IMR-90 (cell line): ENCODE data around the gene PDE8B. TPM values are rescaled to one million over a fixed set of nuclear protein-coding genes. Genes with fewer than 3 reads are reported as not detected.

Experiments used
- ATAC-seq: fragments of 200-7000 bp; cut with Tn5 transposase; 2 replicates; pipeline ENCODE4 v1.9.1; 2020; ENCODE audit warnings: low read depth, mild to moderate bottlenecking, moderate library complexity
- BruUV-seq: library from RNA; stranded (reverse); fragments of 400-500 nt; replicated peaks from 2 replicates; lab custom pipeline; 2021; lab: Mats Ljungman, UMichigan
- CTCF ChIA-PET: fragments of 300-600 bp; formaldehyde crosslinking; extraction: SDS; loops from one replicate; lab custom pipeline; 2021; ENCODE audit warnings: antibody characterized with exemption; lab: Yijun Ruan, JAX
- POLR2A ChIA-PET: fragments of 300-600 bp; sonication (Branson Sonifier 250); formaldehyde crosslinking; loops from one replicate; lab custom pipeline; 2022; ENCODE audit warnings: antibody characterized with exemption; ENCODE audit not compliant: unreplicated experiment; lab: Charles Lee
- DNase-seq: peaks from one replicate; pipeline ENCODE4 v3.0.0; 2013
- H2AFZ ChIP-seq: replicated peaks from 2 replicates; pipeline ENCODE3; 2013; ENCODE audit warnings: low read length, mild to moderate bottlenecking; ENCODE audit not compliant: poor library complexity
- H2AK5ac ChIP-seq: 2 replicates; pipeline ENCODE4 v1.6.1; 2013; ENCODE audit warnings: low read depth, low read length, inconsistent platforms
- H2AK9ac ChIP-seq: replicated peaks from 2 replicates; pipeline ENCODE3; 2013; ENCODE audit warnings: mild to moderate bottlenecking, low read depth, low read length, moderate library complexity; ENCODE audit not compliant: poor library complexity
- H2BK120ac ChIP-seq: 2 replicates; pipeline ENCODE4 v1.6.1; 2013; ENCODE audit warnings: low read depth, low read length, inconsistent platforms
- H2BK15ac ChIP-seq: 3 replicates; pipeline ENCODE4 v1.6.1; 2013; ENCODE audit warnings: low read depth, low read length, inconsistent platforms
- H2BK20ac ChIP-seq: 2 replicates; pipeline ENCODE4 v1.6.1; 2013; ENCODE audit warnings: low read depth, mild to moderate bottlenecking, inconsistent platforms, low read length, moderate library complexity
- H2BK5ac ChIP-seq: 2 replicates; pipeline ENCODE4 v1.6.1; 2013; ENCODE audit warnings: mild to moderate bottlenecking, low read depth, low read length, inconsistent platforms; ENCODE audit not compliant: poor library complexity, severe bottlenecking
- H3K14ac ChIP-seq: replicated peaks from 2 replicates; pipeline ENCODE4 v1.6.1; 2013; ENCODE audit warnings: low read depth, low read length, inconsistent platforms
- H3K18ac ChIP-seq: 2 replicates; pipeline ENCODE4 v1.6.1; 2013; ENCODE audit warnings: low read depth, low read length, control low read depth
- H3K23ac ChIP-seq: 2 replicates; pipeline ENCODE4 v1.6.1; 2013; ENCODE audit warnings: low read depth, low read length, inconsistent platforms
- H3K27ac ChIP-seq: 2 replicates; pipeline ENCODE4 v1.5.1; 2013; ENCODE audit warnings: mild to moderate bottlenecking, control low read depth, low read length; ENCODE audit not compliant: insufficient read depth
- H3K27me3 ChIP-seq: 2 replicates; pipeline ENCODE4 v1.6.1; 2013; ENCODE audit warnings: low read length; ENCODE audit not compliant: control insufficient read depth, insufficient read depth
- H3K36me3 ChIP-seq: 2 replicates; pipeline ENCODE4 v1.6.1; 2013; ENCODE audit warnings: low read length, mixed read lengths; ENCODE audit not compliant: control insufficient read depth, insufficient read depth
- H3K4ac ChIP-seq: 2 replicates; pipeline ENCODE4 v1.6.1; 2013; ENCODE audit warnings: low read depth, low read length, inconsistent platforms
- H3K4me1 ChIP-seq: 2 replicates; pipeline ENCODE4 v1.6.1; 2013; ENCODE audit warnings: low read length, mixed read lengths; ENCODE audit not compliant: control insufficient read depth, insufficient read depth
- H3K4me2 ChIP-seq: 2 replicates; pipeline ENCODE4 v1.6.1; 2013; ENCODE audit warnings: low read depth, mild to moderate bottlenecking, control low read depth, low read length, moderate library complexity
- H3K4me3 ChIP-seq: 2 replicates; pipeline ENCODE4 v1.5.1; 2013; ENCODE audit warnings: low read depth, mild to moderate bottlenecking, control low read depth, low read length, moderate library complexity; ENCODE audit not compliant: insufficient read depth
- H3K56ac ChIP-seq: 2 replicates; pipeline ENCODE4 v1.6.1; 2013; ENCODE audit warnings: low read length, inconsistent platforms; ENCODE audit not compliant: insufficient read depth; ENCODE audit errors: extremely low read depth
- H3K79me1 ChIP-seq, 2 experiments: 2 replicates each; pipeline ENCODE4 v1.6.1; 2013; ENCODE audit warnings: low read length in 2 of 2, inconsistent platforms in 1 of 2, low read depth in 1 of 2
- H3K9ac ChIP-seq: 2 replicates; pipeline ENCODE4 v1.6.1; 2013; ENCODE audit warnings: low read depth, low read length, control low read depth
- H3K9me1 ChIP-seq: 2 replicates; pipeline ENCODE4 v1.6.1; 2013; ENCODE audit warnings: low read length, inconsistent platforms; ENCODE audit not compliant: insufficient read depth
- H3K9me3 ChIP-seq: 2 replicates; pipeline ENCODE4 v1.6.1; 2013; ENCODE audit warnings: low read length; ENCODE audit not compliant: control insufficient read depth, insufficient read depth
- H4K20me1 ChIP-seq: 2 replicates; pipeline ENCODE4 v1.6.1; 2013; ENCODE audit warnings: low read length, inconsistent platforms; ENCODE audit not compliant: insufficient read depth
- H4K5ac ChIP-seq: 2 replicates; pipeline ENCODE4 v1.6.1; 2013; ENCODE audit warnings: mild to moderate bottlenecking, low read depth, low read length, control low read depth
- H4K8ac ChIP-seq, 2 experiments: 2 replicates each; pipeline ENCODE4 v1.6.1; 2013; ENCODE audit warnings: low read depth in 2 of 2, low read length in 2 of 2, control low read depth in 1 of 2, inconsistent platforms in 1 of 2
- H4K91ac ChIP-seq: 2 replicates; pipeline ENCODE4 v1.6.1; 2013; ENCODE audit warnings: low read depth, low read length, inconsistent platforms; ENCODE audit not compliant: insufficient read depth
- BHLHE40 ChIP-seq: fragments of 150-350 bp; IDR thresholded peaks from 2 replicates; pipeline ENCODE4 v1.6.1; 2016; ENCODE audit warnings: mild to moderate bottlenecking, low read depth, low read length
- CEBPB ChIP-seq: IDR thresholded peaks from 2 replicates; pipeline ENCODE4 v1.6.1; 2012; ENCODE audit warnings: low read depth, low read length, improper control_type of control experiment
- CHD1 ChIP-seq: IDR thresholded peaks from 2 replicates; pipeline ENCODE4 v1.6.1; 2012; ENCODE audit warnings: low read depth, low read length, improper control_type of control experiment
- CTCF ChIP-seq: conservative IDR thresholded peaks from 2 replicates; pipeline ENCODE4 v1.5.1; 2012; ENCODE audit warnings: mild to moderate bottlenecking, low read depth, low read length, improper control_type of control experiment
- ELK1 ChIP-seq: fragments of 150-350 bp; IDR thresholded peaks from 2 replicates; pipeline ENCODE4 v1.6.1; 2016; ENCODE audit warnings: low read depth, mild to moderate bottlenecking, low read length, moderate library complexity, borderline replicate concordance
- FOS ChIP-seq: fragments of 150-350 bp; IDR thresholded peaks from 2 replicates; pipeline ENCODE4 v1.6.1; 2016; ENCODE audit warnings: low read depth, low read length
- MAFK ChIP-seq: IDR thresholded peaks from 2 replicates; pipeline ENCODE4 v1.6.1; 2012; ENCODE audit warnings: low read depth, low read length, improper control_type of control experiment
- MAZ ChIP-seq: IDR thresholded peaks from 2 replicates; pipeline ENCODE4 v1.6.1; 2012; ENCODE audit warnings: low read depth, mild to moderate bottlenecking, low read length, improper control_type of control experiment, moderate library complexity, borderline replicate concordance
- MXI1 ChIP-seq: IDR thresholded peaks from 2 replicates; pipeline ENCODE4 v1.6.1; 2012; ENCODE audit warnings: low read depth, mild to moderate bottlenecking, low read length, moderate library complexity, borderline replicate concordance
- NFE2L2 ChIP-seq: fragments of 150-350 bp; IDR thresholded peaks from 2 replicates; pipeline ENCODE4 v1.6.1; 2016; ENCODE audit warnings: low read depth, mild to moderate bottlenecking, low read length
- POLR2A ChIP-seq: IDR thresholded peaks from 2 replicates; pipeline ENCODE4 v1.6.1; 2012; ENCODE audit warnings: mild to moderate bottlenecking, low read depth, low read length
- RAD21 ChIP-seq: IDR thresholded peaks from 2 replicates; pipeline ENCODE4 v1.6.1; 2012; ENCODE audit warnings: low read length, improper control_type of control experiment
- RFX5 ChIP-seq: IDR thresholded peaks from 2 replicates; pipeline ENCODE4 v1.8.0; 2012; ENCODE audit warnings: low read depth, mild to moderate bottlenecking, low read length, moderate library complexity
- SMC3 ChIP-seq: fragments of 150-350 bp; IDR thresholded peaks from 2 replicates; pipeline ENCODE4 v1.6.1; 2016; ENCODE audit warnings: low read depth, mild to moderate bottlenecking, antibody characterized with exemption, low read length, moderate library complexity
- USF2 ChIP-seq: fragments of 150-350 bp; IDR thresholded peaks from 2 replicates; pipeline ENCODE4 v1.6.1; 2017; ENCODE audit warnings: mild to moderate bottlenecking, antibody characterized with exemption, low read length, low read depth
- dilution Hi-C: fragments of 300-500 bp; cut with HindIII; formaldehyde crosslinking; loops from one replicate; pipeline ENCODE4 v1.14.3; 2018; ENCODE audit warnings: low sequenced_read_pairs; ENCODE audit not compliant: unreplicated experiment
- in situ Hi-C: fragments of 300-500 bp; cut with MboI; formaldehyde crosslinking; loops from 3 replicates; pipeline ENCODE4 v1.14.3; 2019; ENCODE audit warnings: low sequenced_read_pairs, inconsistent platforms, mixed read lengths
- intact Hi-C: fragments of 100-400 bp; cut with micrococcal nuclease; formaldehyde crosslinking; loops from 2 replicates; pipeline ENCODE4 v1.10.0; 2022
- polyA plus RNA-seq, 3 experiments: library from polyadenylated mRNA; depleted of rRNA; stranded (reverse); fragments of >200 nt; gene quantifications; 2 replicates each; pipeline ENCODE4 v1.2.3, GENCODE V29; 2012; ENCODE audit warnings: low replicate concordance in 1 of 3
- total RNA-seq: library from RNA; depleted of rRNA; stranded (reverse); fragments of >200 nt; gene quantifications from 2 replicates; pipeline ENCODE4 v1.2.3, GENCODE V29; 2012

The PDE8B gene
- total and polyA plus RNA-seq, 2 of the 4 experiments (the other 2 are of a cell fraction): under 0.01 to 0.03 TPM

GRCh38 chr5:77175231-77175630 lies 35.2 kb upstream of the PDE8B start:
- H3K56ac ChIP-seq: no peak overlapping the region
- H3K4me1 ChIP-seq: no peaks in the 10 kb centered on the region; the same call in 1 of the 2 replicates
- no peak overlapping the region for H3K18ac ChIP-seq
- peaks cover 36% of the 10 kb centered on the region for H3K27me3 ChIP-seq
- H4K20me1 ChIP-seq: no peaks in the 10 kb centered on the region
- no peak overlapping the region for H2AFZ ChIP-seq
- H4K8ac ChIP-seq: no peak overlapping the region
- H2AK9ac ChIP-seq: no peak overlapping the region
- H3K4me2 ChIP-seq: no peak overlapping the region
- H3K79me1 ChIP-seq: no peaks in the 10 kb centered on the region
- intact Hi-C loops: loop anchor here (10.0 kb wide), 1 partner anchor 1850 kb away; no protein-coding TSS in a partner anchor
- POLR2A ChIA-PET: no interaction called here
- no peak overlapping the region for H3K4me3 ChIP-seq
- no peak overlapping the region for H3K23ac ChIP-seq
- BruUV-seq: no TSS peak
- in situ Hi-C loops: no loop called here
- no peak overlapping the region for H3K4ac ChIP-seq
- H2BK120ac ChIP-seq: no peak overlapping the region
- CTCF ChIA-PET: no interaction called here
- no peak for TF ChIP-seq NFE2L2
- TF ChIP-seq CTCF: no peak
- no peak for TF ChIP-seq FOS
- TF ChIP-seq BHLHE40: no peak
- TF ChIP-seq MAZ: no peak
- no peak for TF ChIP-seq MXI1
- no peak for TF ChIP-seq USF2
- no peak for TF ChIP-seq MAFK
- TF ChIP-seq SMC3: no peak
- no peak for TF ChIP-seq RAD21
- no peak for TF ChIP-seq CHD1
- TF ChIP-seq RFX5: no peak
- no peak for TF ChIP-seq POLR2A
- no peak for TF ChIP-seq ELK1
- no peak for TF ChIP-seq CEBPB
- H3K27ac ChIP-seq: no peak overlapping the region
- H4K5ac ChIP-seq: no peak overlapping the region
- dilution Hi-C loops: no loop called here
- no peak overlapping the region for H3K9ac ChIP-seq
- 0 out of 2 replicates have a peak, but pooled peaks cover 4% of the 10 kb centered on the region for H3K9me1 ChIP-seq
- no peaks in the 10 kb centered on the region for H3K36me3 ChIP-seq
- H2BK20ac ChIP-seq: no peak overlapping the region
- H3K9me3 ChIP-seq: no peaks in the 10 kb centered on the region
- H2BK5ac ChIP-seq: no peak overlapping the region
- no peak overlapping the region for H4K91ac ChIP-seq
- no peak overlapping the region for H3K14ac ChIP-seq
- DNase-seq (no peak), ATAC-seq (no peak)
- H2BK15ac ChIP-seq: no peak overlapping the region
- no peak overlapping the region for H2AK5ac ChIP-seq
